GM10266 (cell line): ENCODE measurements around the gene RAD51B.
"Not testable (repeated sequence)": the region's sequence is repeated elsewhere in the genome, so short reads cannot be mapped to it uniquely, and the experiment has no call there.

Source experiments
- DNase-seq: peaks from one replicate; pipeline ENCODE4 v3.0.0; 2012; ENCODE audit errors: extremely low spot score
- TF ChIP-seq, protein P1 (sequence below): IDR thresholded peaks from 2 replicates; pipeline ENCODE4 v1.5.1; 2012; ENCODE audit warnings: mild to moderate bottlenecking, low read depth; ENCODE audit not compliant: control insufficient read depth, insufficient read depth; ENCODE audit errors: missing control alignments

The RAD51B gene

GRCh38 chr14:68424443-68425172 lies 605.0 kb downstream of the RAD51B start:
- TF ChIP-seq, protein P1, sequence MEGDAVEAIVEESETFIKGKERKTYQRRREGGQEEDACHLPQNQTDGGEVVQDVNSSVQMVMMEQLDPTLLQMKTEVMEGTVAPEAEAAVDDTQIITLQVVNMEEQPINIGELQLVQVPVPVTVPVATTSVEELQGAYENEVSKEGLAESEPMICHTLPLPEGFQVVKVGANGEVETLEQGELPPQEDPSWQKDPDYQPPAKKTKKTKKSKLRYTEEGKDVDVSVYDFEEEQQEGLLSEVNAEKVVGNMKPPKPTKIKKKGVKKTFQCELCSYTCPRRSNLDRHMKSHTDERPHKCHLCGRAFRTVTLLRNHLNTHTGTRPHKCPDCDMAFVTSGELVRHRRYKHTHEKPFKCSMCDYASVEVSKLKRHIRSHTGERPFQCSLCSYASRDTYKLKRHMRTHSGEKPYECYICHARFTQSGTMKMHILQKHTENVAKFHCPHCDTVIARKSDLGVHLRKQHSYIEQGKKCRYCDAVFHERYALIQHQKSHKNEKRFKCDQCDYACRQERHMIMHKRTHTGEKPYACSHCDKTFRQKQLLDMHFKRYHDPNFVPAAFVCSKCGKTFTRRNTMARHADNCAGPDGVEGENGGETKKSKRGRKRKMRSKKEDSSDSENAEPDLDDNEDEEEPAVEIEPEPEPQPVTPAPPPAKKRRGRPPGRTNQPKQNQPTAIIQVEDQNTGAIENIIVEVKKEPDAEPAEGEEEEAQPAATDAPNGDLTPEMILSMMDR, result no peak
- no peak for DNase-seq

GRCh38 chr14:68426661-68427549 lies 607.3 kb downstream of the RAD51B start:
- TF ChIP-seq, protein P1, result no peak
- no peak for DNase-seq

GRCh38 chr14:68427550-68427890 lies 607.9 kb downstream of the RAD51B start:
- TF ChIP-seq, protein P1, result no peak
- no peak for DNase-seq

DNA sequence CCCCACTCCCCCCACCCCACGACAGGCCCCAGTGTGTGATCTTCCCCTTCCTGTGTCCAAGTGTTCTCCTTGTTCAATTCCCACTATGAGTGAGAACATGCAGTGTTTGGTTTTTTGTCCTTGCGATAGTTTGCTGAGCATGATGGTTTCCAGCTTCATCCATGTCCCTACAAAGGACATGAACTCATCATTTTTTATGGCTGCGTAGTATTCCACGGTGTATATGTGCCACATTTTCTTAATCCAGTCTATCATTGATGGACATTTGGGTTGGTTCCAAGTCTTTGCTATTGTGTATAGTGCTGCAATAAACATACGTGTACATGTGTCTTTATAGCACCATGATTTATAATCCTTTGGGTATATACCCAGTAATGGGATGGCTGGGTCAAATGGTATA lies 609.3 kb downstream of the RAD51B start:
- DNase-seq, result not testable (repeated sequence)

DNA sequence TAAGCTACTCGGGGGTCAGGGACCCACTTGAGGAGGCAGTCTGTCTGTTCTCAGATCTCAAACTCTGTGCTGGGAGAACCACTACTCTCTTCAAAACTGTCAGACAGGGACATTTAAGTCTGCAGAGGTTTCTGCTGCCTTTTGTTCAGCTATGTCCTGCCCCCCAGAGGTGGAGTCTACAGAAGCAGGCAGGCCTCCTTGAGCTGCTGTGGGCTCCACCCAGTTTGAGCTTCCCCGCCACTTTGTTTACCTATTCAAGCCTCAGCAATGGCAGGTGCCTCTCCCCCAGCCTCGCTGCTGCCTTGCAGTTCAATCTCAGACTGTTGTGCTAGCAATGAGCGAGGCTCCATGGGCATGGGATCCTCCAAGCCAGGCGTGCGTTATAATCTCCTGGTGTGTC lies 614.6 kb downstream of the RAD51B start:
- DNase-seq, result not testable (repeated sequence)

- not testable (repeated sequence) for DNase-seq
These were observed 616.1 kb downstream of the RAD51B start for GRCh38 chr14:68435631-68436030.

GRCh38 chr14:68439676-68440075 lies 620.1 kb downstream of the RAD51B start:
- no peak for DNase-seq

DNA sequence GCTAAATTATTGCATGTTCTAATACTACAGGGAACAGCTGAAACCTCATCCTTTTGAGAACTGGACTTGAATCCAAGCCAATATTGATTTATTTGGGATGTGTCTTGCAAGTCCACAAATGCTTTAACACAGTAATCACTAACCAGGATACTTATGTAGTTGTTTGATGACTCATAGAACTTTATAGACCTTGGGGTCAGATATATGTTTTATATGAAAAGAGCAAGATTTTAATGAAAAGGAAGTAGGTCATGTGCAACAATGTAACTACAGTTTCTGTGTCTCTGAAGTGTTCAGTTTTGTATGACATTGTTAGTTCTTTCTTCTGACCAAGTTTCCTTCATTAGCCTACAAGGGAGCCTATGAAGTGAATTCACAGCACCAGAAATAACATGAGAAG lies 621.2 kb downstream of the RAD51B start:
- TF ChIP-seq, protein P1, result no peak
- DNase-seq, result no peak

More at GRCh38 chr14:68439676-68440075, 620.1 kb downstream of the RAD51B start:
- TF ChIP-seq, protein P1, result no peak
